OCI-LY3 (cell line): Measurements from ENCODE around the gene SLC49A4.

Experiments
- H2AFZ ChIP-seq: fragments of 200-600, 300-600 bp; shearing (Covaris generic); 2 replicates; pipeline ENCODE4 v1.6.0; 2014; ENCODE audit warnings: antibody characterized with exemption, low read depth, low read length
- H3K27ac ChIP-seq: fragments of 200-600, 300-600 bp; sonication (generic); 2 replicates; pipeline ENCODE4 v1.5.1; 2014; ENCODE audit warnings: mild to moderate bottlenecking, low read length, moderate library complexity, mixed read lengths
- H3K27me3 ChIP-seq: fragments of 200-600, 300-600 bp; sonication (generic); 2 replicates; pipeline ENCODE4 v1.6.1; 2014; ENCODE audit warnings: low read depth, low read length, mixed read lengths
- H3K36me3 ChIP-seq: fragments of 200-600, 300-600 bp; sonication (generic); replicated peaks from 2 replicates; pipeline ENCODE3; 2014; ENCODE audit warnings: low read depth, low read length, mixed read lengths
- H3K4me1 ChIP-seq: fragments of 300-600, 200-600 bp; sonication (generic); 2 replicates; pipeline ENCODE4 v1.6.1; 2014; ENCODE audit warnings: low read length, mixed read lengths
- H3K4me2 ChIP-seq: fragments of 200-600, 300-600 bp; sonication (generic); 2 replicates; pipeline ENCODE4 v1.6.1; 2014; ENCODE audit warnings: low read length, mixed read lengths
- H3K4me3 ChIP-seq: fragments of 300-600, 200-600 bp; sonication (generic); 2 replicates; pipeline ENCODE4 v1.5.1; 2014; ENCODE audit warnings: antibody characterized with exemption, mild to moderate bottlenecking, low read length, moderate library complexity
- H3K79me2 ChIP-seq: fragments of 300-600, 200-600 bp; shearing (Covaris generic); 2 replicates; pipeline ENCODE4 v1.6.1; 2014; ENCODE audit warnings: mild to moderate bottlenecking, low read length, mixed read lengths
- H3K9ac ChIP-seq: fragments of 300-600, 200-600 bp; shearing (Covaris generic); 2 replicates; pipeline ENCODE4 v1.6.0; 2014; ENCODE audit warnings: mild to moderate bottlenecking, low read length, moderate library complexity
- H3K9me3 ChIP-seq: fragments of 200-600, 300-600 bp; shearing (Covaris generic); 2 replicates; pipeline ENCODE4 v1.6.1; 2014; ENCODE audit warnings: low read length, mixed read lengths; ENCODE audit not compliant: insufficient read depth
- H4K20me1 ChIP-seq: fragments of 200-600, 300-600 bp; sonication (generic); 2 replicates; pipeline ENCODE4 v1.6.1; 2016; ENCODE audit warnings: low read length, mixed read lengths; ENCODE audit not compliant: insufficient read depth
- EZH2phosphoT487 ChIP-seq: fragments of 200-600 bp; shearing (Covaris generic); IDR thresholded peaks from 2 replicates; pipeline ENCODE4 v1.6.1; 2018; ENCODE audit warnings: antibody characterized with exemption, mixed run types, low read depth
- TF ChIP-seq, protein P1 (sequence below): fragments of 200-600, 300-600 bp; sonication (generic); IDR thresholded peaks from 2 replicates; pipeline ENCODE4 v1.5.1; 2014; ENCODE audit warnings: antibody characterized with exemption, low read length, low read depth

SLC49A4 gene

DNA sequence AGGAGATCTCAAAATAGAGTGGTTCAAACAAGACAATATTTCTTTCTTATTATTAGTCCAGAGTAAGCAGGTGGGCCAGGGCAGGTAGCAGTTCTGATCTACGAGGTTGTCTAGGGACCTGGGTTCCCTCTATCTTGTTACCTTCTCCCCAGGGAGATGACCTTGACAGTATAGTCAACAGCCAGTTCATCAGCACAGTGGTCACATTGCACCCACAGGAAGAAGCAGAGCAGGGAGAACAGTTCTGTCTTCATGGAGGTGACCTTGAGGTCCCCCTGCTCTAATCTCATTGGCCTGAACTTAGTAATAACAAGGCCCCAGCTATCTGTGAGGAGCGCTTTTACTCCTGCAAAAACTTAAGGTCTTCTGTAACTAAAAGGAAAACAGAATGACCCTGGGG is 21.7 kb downstream of the SLC49A4 start:
- no peak overlapping the region for H3K4me2 ChIP-seq

DNA sequence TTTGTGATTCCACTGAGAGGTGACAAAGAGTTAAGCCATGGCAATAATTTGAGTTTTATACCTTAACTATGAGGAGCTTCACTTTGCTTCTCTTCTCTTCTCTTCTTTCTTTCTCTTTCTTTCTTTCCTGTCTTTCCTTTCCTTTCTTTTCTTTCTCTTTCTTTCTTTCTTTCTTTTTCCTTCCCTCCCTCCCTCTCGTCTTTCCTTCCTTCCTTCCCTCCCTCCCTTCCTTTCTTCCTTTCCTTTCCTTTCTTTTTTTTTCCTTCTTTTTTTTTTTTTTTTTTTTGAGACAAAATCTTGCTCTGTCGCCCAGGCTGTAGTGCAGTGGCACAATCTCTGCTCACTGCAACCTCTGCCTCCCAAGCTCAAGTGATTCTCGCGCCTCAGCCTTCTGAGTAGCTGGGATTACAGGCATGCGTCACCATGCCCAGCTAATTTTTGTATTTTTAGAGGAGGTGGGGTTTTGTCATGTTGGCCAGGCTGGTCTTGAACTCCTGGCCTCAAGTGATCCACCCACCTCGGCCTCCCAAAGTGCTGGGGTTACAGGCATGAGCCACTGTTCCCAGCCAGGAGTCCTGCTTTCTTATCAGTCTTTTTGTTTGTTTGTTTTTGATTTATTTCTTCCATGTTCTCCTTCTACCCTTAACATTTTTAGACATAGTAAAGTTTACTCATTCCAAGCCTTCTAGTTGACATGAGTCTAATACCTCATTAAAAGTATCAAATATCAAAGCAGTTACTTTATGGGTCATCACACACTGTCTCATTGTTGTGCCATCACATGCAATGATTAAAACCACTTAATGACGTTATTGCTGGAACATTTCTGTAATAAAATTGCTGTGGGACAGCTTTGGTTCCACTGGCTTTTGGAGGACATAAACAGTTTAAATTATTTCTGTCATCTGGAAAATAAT is 29.9 kb downstream of the SLC49A4 start:
- no peaks in the 10 kb centered on the region for H3K9me3 ChIP-seq
- H4K20me1 ChIP-seq: no peaks in the 10 kb centered on the region
- peak overlapping the region; percentile 34; the same call in 1 of the 2 replicates for H3K27ac ChIP-seq
- H3K9ac ChIP-seq: no peak overlapping the region
- H3K4me2 ChIP-seq: peak overlapping the region; percentile 46
- H3K36me3 ChIP-seq: no peaks in the 10 kb centered on the region
- peak overlapping the region; percentile 6 for H3K4me3 ChIP-seq
- H3K4me1 ChIP-seq: peaks cover 14% of the 10 kb centered on the region
- H3K79me2 ChIP-seq: no peaks in the 10 kb centered on the region
- no peak overlapping the region for H2AFZ ChIP-seq
- TF ChIP-seq EZH2phosphoT487: no peak
- TF ChIP-seq, protein P1, sequence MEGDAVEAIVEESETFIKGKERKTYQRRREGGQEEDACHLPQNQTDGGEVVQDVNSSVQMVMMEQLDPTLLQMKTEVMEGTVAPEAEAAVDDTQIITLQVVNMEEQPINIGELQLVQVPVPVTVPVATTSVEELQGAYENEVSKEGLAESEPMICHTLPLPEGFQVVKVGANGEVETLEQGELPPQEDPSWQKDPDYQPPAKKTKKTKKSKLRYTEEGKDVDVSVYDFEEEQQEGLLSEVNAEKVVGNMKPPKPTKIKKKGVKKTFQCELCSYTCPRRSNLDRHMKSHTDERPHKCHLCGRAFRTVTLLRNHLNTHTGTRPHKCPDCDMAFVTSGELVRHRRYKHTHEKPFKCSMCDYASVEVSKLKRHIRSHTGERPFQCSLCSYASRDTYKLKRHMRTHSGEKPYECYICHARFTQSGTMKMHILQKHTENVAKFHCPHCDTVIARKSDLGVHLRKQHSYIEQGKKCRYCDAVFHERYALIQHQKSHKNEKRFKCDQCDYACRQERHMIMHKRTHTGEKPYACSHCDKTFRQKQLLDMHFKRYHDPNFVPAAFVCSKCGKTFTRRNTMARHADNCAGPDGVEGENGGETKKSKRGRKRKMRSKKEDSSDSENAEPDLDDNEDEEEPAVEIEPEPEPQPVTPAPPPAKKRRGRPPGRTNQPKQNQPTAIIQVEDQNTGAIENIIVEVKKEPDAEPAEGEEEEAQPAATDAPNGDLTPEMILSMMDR: no peak
- H3K27me3 ChIP-seq: no peaks in the 10 kb centered on the region

More for the DNA sequence above, 21.7 kb downstream of the SLC49A4 start:
- Histone ChIP-seq H3K79me2 (no peaks in the 10 kb centered on the region), H3K9me3 (no peaks in the 10 kb centered on the region), H3K27ac (no peak overlapping the region), H3K9ac (no peak overlapping the region), H3K4me3 (no peak overlapping the region), H3K36me3 (no peaks in the 10 kb centered on the region), H3K4me1 (no peaks in the 10 kb centered on the region), H2AFZ (no peak overlapping the region), H4K20me1 (no peaks in the 10 kb centered on the region), H3K27me3 (no peaks in the 10 kb centered on the region)
- no peak for TF ChIP-seq EZH2phosphoT487
- TF ChIP-seq, protein P1: no peak

DNA sequence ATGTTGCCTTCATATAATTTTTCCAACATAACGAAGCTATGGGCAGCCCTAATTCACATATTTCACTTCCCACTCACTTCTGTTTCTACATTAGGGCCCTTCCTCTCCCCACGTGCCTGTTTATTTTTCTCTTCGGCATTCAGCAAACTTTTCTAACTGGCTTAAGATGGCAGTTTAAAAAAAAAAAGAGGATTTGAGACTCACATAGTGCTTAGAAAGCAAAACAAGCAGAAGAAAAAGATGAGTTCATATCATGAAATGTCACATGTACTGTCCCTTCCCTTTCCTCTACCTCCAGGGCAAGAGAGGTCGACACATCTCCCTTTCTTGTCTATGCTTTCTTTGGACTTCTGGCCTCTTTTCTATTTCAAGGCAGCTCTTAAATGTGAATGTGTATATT is 30.6 kb downstream of the SLC49A4 start:
- H3K9ac ChIP-seq: peak overlapping the region; percentile 11; the same call in 1 of the 2 replicates
- H3K4me2 ChIP-seq: peak overlapping the region; percentile 46
- H3K79me2 ChIP-seq: no peaks in the 10 kb centered on the region
- H4K20me1 ChIP-seq: no peaks in the 10 kb centered on the region
- H2AFZ ChIP-seq: no peak overlapping the region
- H3K4me1 ChIP-seq: peaks cover 14% of the 10 kb centered on the region
- H3K27ac ChIP-seq: peak overlapping the region; percentile 34
- H3K4me3 ChIP-seq: peak overlapping the region; percentile 6
- no peaks in the 10 kb centered on the region for H3K9me3 ChIP-seq
- no peaks in the 10 kb centered on the region for H3K36me3 ChIP-seq
- no peaks in the 10 kb centered on the region for H3K27me3 ChIP-seq
- TF ChIP-seq EZH2phosphoT487: no peak
- TF ChIP-seq, protein P1: no peak

DNA sequence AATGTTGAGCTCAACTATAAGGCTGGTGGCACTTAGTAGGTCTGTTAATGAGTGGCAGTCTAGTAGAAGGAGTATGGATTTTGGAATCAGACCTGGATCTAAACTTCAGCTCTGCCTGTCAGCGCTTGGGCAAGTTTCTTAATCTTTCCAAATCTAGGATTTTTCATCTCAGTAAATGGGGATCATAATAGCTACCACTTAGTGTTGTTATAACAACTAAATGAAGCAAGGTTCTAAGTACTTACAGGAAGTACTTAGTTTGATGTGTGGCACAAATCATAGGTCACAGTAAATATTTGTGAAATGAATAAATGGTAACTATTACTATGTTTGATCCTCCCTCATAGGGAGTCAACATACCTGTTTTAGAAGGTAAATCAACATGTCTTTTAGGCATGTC is 31.4 kb downstream of the SLC49A4 start:
- no peak overlapping the region for H2AFZ ChIP-seq
- H3K36me3 ChIP-seq: no peaks in the 10 kb centered on the region
- H3K9me3 ChIP-seq: no peaks in the 10 kb centered on the region
- H3K27ac ChIP-seq: no peak overlapping the region
- no peak overlapping the region for H3K4me2 ChIP-seq
- TF ChIP-seq, protein P1: no peak
- no peak for TF ChIP-seq EZH2phosphoT487
- no peaks in the 10 kb centered on the region for H3K79me2 ChIP-seq
- no peaks in the 10 kb centered on the region for H4K20me1 ChIP-seq
- H3K9ac ChIP-seq: no peak overlapping the region
- H3K4me1 ChIP-seq: peaks cover 14% of the 10 kb centered on the region
- no peaks in the 10 kb centered on the region for H3K27me3 ChIP-seq
- H3K4me3 ChIP-seq: no peak overlapping the region
